Right renal pelvis (tissue), 4 donors: Measurements from ENCODE around the gene OR8D2. TPM values are rescaled to one million over a fixed set of nuclear protein-coding genes. Genes with fewer than 3 reads are reported as not detected.

Source experiments
- DNase-seq, 4 donors: peaks; one replicate each; pipeline ENCODE4 v3.0.0-alpha.2; 2013; ENCODE audit warnings: low read depth in 4 of 4, low spot score in 3 of 4, missing footprints in 1 of 4
- polyA plus RNA-seq, 4 donors: library from polyadenylated mRNA; unstranded; fragments of 120-200 nt; gene quantifications; one replicate each; pipeline ENCODE4 v1.2.1, GENCODE V29; 2013; ENCODE audit not compliant: insufficient read length in 4 of 4

Gene OR8D2, protein sequence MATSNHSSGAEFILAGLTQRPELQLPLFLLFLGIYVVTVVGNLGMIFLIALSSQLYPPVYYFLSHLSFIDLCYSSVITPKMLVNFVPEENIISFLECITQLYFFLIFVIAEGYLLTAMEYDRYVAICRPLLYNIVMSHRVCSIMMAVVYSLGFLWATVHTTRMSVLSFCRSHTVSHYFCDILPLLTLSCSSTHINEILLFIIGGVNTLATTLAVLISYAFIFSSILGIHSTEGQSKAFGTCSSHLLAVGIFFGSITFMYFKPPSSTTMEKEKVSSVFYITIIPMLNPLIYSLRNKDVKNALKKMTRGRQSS
- not detected for polyA plus RNA-seq

DNA sequence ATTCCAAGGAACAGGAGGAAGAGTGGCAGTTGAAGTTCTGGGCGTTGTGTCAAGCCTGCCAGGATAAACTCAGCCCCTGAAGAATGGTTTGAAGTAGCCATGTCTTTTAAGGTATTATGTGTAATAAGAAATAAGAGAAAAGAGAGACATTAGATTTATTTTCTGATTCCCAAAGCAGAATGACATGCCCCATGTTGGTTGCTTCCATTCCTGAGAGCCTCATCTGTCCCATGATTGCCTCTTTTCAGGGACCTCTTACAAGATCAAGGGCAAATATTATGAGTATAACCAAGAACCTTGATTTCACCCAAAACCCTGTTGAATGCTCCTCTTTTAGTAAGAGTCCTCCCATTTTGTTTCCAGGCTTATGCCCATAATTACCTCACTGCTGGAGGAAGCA, at the start of gene OR8D2:
OR8D2 (minus strand) TSS at position 101 of the 400 bp plus-strand sequence; CDS start at position 101, 0 bp downstream.
- DNase-seq: no peak

DNA sequence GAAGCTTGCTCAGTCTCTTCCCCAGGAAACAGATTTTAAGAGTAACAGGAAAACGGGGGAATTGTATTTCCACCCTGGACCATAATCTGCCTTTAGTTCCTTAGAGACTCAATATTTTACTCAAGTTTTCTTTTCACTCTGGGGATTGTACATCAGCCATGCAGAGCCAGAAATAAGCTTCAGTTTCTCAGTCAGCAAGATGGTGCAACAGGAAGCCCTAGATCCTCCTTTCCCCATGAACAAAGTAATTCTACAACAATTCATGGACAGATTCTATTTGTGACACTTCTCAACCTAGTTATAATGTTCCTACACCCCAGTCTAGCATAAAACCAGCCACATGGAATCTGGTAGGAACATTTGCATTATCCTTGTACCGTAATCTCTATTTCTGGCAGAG, 39.6 kb upstream of the OR8D2 start:
- no peak for DNase-seq

DNA sequence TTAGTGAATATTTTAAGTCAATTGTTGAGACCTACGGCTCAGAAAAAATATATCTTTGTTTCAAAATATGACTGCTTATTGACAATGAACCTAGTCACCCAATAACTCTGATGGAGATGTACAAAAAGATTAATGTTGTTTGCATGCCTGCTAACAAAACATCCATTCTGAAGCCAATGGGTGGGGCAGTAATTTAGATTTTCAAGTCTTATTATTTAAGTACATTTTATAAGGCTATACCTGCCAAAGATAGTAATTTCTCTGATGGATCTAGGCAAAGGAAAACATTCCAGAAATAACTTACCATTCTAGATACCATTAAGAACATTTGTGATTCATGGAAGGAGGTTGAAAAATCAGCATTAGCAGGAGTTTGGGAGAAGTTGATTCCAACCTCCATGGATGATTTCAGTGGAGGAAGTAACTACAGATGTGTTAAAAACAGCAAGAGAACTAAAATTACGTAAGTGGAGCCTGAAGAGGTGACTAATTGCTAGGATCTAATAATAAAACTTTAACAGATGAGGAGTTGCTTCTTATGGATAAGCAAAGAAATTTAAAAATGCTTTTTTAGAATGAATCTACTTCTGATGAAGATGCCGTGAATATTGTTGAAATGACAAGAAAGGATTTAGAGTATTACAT, 26.4 kb upstream of the OR8D2 start:
- no peak for DNase-seq

DNA sequence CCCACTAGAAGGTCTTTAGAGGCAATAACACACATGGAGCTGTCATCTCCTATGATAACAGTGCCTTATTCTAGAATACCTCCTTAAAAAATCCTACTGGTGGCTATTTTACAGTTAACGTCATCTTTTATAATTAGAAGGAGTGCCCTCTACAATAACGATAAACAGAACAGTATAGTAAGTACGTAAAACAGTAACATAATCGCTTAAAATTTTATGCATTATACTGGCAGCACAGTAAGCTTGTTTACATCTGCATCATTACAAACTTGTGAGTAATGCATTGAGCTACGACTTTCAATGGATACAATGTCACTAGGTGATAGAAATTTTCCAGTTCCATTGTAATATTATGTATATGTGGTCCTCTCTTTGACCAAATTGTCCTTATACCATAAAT, 24.3 kb upstream of the OR8D2 start:
- DNase-seq: no peak

DNA sequence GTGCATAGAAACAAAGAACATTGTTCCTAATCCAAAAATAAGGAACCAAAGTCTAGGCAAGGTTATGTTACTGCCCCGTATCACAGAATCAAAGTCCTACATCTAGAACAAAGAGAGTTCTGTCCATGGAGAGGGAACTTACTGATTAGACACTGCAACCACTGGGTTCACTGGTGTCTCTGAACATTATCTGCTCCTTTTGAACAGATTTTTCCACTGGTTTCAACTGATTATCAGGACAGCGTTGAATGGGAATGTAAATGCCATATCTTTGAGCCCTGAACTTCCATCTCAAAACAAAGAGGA, 20.1 kb upstream of the OR8D2 start:
- DNase-seq: no peak

DNA sequence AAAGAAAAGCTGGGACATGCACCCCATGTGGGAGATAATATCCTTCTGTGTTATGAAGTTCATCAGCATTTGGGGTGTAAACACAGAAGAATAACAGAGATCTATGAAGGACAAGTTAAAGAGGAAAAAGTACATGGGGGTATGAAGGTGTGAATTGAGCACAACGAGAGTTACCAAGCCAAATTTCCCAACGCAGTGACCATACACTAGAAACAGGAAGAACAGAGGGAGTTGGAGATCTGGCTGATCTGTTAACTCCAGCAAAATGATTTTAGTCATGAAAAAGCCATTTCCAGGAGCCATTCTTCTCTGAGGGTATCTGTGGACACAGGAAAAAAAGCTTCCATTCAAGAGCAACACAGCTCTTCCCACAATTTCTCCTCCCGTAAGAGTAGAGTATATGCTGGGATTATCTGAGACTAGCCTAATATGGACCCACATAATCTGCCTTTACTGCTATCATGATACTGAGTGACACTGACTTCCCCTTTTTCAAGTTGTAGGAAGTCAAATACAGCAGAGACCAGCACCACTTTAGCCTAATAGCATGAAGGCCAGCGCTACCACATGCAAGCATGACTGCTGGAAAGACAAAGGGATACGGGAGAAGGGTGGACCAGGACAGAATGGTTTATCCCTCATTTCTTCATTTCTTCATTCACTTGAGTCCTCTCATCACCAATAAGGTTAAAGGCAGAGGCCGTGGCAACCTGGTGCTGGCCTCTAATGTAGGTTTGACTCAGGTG, 19.6 kb upstream of the OR8D2 start:
- no peak for DNase-seq

DNA sequence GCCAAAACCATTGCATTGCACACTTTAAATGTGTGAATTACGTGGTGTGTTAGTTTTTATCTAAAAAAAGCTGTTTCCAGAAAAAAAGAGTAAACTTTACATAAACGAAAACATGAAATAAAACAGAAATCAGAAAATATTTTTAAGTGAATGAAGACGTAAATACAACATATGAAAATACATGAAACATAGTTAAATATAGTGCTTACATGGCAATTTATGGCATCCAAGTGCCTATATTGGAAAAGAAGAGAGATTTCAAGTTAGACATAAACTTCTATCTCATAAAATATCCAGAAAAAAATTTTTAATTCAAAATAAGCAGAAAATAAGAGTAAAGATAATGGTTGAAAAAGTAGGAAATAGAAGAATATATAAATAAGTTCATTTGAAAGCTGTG, 11.9 kb upstream of the OR8D2 start:
- no peak for DNase-seq

DNA sequence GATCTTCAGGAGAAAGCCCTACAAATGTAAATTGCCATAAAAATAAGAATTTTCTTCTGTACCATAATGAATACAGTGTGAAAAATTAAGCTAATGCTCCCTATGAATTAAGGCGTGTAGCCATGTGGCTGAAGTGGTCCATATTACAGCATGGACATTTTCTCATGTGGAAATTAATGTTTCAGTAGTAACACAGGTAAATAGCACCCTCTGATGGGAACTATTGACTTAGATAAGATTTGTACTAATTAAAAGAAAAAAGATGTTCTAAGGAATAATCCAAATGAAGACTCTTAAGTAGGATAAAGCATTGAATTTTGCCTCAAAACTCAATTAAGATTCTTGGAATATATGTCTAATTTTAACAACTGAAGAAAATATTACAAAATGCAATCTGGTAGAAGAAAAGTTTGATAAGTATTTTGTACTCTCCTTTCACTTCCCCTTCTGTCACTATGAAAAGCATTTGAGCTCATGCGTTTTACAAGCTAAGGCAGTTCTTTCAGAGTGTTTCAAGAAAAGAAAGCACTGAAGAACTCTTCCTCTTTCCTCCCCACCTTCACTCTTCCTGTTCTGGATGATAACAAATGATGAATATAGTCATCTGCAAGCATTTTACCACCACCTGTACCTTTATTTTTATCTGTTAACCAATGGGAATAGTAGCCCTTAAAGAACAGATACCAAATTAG, 9.9 kb upstream of the OR8D2 start:
- no peak for DNase-seq

DNA sequence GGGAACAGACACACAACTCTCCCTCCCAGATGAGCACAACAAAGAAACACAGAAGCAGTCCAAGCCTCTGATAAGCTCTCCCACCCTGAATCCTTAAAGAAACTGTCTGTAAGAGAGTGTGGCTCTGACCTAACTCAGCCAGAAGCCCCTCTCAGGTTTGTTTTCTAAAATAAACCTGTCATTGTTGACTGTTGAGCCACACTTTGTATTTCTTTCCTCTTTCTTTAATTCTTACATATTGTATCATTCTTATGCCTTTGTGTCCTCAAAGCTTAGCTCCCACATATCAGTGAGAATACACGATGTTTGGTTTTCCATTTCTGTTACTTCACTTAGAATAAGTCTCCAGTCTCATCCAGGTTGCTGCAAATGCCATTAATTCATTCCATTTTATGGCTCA, 7.8 kb upstream of the OR8D2 start:
- no peak for DNase-seq

DNA sequence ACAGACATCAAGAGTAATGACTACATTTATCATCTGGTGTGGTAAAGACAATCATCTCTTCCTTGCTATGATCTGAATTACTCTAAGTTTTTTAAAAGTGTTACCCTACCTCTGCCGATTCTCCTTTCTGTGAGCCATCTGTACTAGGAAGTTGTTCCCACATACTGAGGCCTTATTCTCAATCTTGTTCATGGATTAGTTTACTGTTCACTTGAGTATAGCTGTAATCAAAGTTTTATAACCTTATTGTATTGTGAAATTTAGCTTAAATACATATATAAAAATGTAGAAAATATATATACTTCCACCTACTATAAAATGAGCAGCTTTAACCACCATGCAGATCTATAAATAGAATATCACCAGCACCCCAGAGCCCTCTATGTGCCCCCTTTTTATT, 2.4 kb upstream of the OR8D2 start:
- no peak for DNase-seq

DNA sequence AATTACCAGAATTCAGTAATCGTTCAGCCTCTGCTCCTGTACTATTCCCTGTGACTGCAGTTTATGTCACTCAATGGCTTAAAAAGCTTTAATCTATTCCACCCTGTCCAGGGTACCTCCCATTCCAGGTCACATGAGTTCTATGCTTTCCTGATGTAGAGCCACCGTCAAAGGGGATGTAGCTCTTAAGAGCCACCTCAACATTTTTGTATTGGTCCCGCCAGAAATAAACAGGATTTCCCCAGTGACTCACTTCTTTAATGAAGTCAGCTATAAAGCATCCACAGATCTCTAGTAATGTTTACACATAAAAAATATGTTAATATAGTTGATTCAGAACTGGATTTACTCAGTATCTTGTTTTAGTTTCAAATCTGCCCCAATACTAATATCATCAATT, 4.9 kb downstream of the OR8D2 start:
- no peak for DNase-seq

DNA sequence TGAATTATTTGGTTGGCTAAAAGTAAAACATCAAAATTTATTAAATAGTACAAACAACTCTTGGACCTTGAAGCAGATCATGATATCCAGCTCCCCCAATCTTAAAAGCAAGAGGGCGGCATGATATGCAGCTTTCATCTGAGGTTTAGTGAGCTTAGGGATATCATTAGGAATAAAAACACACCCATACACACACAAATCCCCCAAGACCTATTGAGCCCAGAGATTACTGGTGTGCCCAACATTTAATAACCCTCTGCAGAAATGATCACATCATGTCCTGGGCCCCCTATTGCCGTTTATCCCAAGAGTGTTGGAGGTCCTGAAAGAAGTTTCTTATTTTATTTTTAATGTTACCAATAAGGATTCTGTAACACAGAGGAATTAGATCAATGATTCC, 6.1 kb downstream of the OR8D2 start, which contains the start of gene OR8D1:
OR8D1 (minus strand) TSS at position 101 of the 400 bp plus-strand sequence. CDS start 3,183 bp downstream, outside the sequence.
- DNase-seq: no peak

DNA sequence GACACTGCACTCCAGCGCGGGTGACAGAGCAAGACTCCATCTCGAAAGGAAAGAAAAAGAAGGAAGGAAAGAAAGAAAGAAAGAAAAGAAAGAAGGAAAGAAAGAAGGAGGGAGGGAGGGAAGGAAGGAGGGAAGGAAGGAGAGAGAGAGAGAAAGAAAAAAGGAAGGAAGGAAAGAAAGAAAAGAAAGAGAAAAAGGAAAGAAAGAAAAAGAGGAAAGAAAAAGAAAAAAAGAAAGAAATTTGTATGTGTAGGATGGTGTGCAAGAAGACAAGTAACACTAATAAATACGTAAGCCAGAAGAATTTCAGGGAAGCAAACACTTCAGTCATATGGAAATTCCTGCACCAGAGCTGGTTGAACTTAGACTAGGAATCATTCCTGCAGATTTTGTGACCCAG, 6.9 kb downstream of the OR8D2 start:
- DNase-seq: no peak

DNA sequence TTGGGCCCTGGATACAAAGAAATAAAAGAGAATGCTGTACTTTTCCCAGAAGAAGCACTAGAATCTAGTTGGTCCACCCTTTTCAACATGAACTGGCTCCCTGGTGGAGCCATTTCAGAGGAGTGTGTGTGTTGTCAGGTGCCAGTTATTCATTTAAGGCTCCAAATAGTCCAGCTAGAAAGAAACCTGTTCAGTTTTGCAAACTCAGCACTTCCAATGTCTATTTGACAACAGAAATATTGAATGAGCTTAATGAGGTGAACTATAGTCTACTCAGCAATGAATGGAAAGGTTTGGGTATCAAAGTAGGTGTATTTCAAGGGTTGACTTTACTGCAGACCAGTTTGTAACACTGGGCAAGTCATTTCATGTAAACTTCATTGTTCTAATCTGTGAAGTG, 8.3 kb downstream of the OR8D2 start:
- DNase-seq: no peak

DNA sequence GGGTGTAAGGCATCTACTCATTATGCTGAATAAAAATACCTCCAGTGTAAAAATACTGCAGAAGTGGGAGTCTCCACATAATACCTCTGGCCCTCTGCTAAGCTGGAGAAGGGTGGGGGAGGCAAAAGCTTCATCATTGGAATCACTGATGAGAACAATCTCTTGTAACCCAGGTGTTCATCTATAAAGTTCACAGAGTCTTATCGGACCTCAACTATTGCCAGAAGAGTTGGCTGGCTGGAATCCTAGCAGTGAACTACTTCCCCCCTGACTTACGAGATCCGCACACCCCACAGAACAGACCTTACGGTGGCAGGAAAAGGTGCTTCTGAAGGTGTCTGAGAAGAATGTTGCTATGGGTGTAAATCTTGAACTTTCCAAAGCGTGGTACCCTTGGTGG, 8.7 kb downstream of the OR8D2 start:
- DNase-seq: no peak

DNA sequence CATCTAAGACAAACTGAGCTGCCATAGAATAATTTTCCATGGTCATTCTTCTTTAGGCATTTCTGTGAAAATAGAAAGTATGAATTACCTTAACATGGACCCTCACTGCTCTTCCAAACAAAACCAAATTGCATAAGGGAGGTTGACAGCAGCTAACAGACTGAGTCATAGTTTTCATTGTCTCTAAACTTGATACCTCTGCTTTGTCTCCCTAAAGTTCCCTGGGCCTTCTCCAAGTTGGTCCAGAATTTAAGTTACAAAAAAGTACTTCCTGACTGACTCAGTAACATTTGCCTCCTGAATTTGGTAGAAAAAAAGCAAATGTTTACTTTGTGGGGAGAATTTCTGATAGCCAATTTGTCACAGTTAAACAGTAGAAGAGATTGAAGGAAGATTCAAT, 9.3 kb downstream of the OR8D2 start:
- DNase-seq: no peak

DNA sequence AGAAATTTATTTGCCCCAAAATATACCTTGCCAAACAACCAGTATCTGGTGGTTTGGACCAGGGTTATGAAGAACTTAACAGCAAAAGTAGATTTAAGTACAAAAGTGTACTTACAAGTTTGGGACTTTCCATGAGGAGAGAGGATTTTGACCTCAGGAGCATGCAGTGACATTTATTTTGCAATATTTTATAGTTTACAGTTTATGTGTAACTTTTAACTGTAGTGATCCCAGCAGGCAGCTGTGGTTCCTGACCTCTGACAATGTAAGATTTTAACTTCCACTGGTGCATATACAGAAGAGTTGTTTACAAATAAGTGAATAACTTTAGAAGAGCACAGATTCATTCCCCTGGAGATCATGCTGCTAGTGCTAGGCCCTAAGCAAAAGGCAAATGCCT, 12.9 kb downstream of the OR8D2 start:
- DNase-seq: no peak

DNA sequence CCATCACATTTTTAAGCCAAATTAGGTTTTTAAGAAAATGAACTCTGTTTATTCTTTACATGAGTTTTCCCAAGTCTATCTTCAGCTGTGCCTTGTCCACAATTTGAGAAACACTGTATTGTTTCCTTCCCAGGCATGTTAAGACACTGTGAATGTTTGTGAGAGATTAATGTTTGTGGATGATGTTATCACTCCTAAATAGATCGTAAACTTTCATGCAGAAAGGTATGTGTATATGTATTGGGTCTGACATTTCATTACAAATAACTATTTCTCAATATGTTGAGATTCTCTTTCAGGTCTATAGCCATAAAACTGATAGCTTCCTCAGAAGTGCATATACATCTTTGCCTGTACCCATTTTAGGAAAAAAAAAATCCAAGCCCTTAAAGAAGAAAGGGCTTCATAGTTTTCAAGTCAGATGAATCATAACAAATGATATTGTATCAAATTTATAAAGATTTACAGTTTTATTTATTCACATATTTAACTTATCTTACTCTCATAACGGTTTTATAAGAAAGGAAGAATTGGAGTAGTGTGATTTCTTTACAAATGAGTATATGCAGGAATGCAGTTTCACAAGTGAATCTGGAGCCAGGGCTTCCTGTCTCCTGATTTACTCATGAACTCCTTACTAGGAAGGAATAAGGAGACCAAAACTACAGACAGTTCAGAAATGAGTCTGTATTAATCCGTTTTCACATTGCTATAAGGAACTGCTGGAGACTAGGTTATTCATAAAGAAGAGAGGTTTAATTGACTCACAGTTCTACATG, 17.5 kb downstream of the OR8D2 start:
- DNase-seq: no peak

DNA sequence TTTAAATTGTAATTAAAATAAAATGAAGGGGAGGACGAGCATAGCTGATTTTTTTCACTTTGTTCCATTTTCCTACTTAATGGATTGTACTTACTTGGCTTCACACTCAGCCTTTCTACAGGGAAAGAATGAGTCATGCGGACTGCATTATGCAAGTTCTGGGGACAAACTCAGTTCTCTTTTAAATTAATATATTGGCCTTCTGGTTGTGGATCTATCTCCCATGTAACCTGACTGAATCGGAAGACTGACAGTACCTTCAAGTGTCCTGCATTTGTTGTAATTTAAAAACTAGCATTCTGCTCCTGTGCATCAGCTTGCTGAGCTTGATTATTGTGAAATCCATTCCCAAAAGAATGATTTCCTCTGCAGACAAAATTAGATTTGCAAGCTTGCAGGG, 18.4 kb downstream of the OR8D2 start:
- DNase-seq: no peak

DNA sequence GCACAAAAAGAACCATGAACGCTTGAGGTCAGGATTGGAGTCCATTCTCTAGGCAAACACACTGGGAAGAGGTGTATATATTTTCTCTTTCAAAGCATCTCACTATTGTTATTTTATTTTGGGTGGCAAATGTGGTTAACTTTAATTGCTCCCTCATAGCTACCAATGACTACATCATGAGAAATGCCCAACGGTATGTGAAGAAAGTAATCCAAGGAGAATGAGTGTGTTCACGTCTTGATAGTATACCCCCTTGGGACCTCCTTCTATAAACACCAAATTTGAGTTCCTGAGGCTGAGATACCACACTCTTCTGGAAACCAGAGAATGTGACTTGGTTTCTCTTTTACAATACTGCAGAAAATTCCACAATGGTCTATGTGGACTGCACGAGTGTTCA, 22.1 kb downstream of the OR8D2 start:
- no peak for DNase-seq

DNA sequence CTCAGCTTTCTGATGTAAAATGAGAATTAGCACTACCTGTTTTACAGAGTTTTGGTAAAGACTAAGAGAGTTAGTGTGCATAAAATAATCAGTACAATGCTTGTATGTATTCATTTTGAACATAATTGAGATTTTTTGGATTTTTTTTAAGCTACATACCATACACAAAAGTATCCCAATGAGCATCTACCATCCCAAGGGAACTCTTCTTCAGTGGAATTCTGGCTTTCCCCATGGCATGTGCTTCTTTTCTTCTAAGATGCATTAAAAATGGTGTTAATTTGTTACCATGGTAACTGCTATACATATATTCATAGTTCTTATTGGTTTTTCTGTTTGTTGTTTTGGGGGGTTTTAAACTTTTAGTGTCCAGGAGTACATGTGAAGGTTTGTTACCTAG, 24.0 kb downstream of the OR8D2 start:
- no peak for DNase-seq
